Glutamatergic neuron (in vitro differentiated cells): ENCODE measurements around the gene ANKZF1. TPM values are rescaled to one million over a fixed set of nuclear protein-coding genes. Genes with fewer than 3 reads are reported as not detected.

Experiments used
- DNase-seq: peaks from one replicate; pipeline ENCODE4 v3.0.0; 2022
- H3K27ac Mint-ChIP-seq: one replicate; pipeline ENCODE4 v1.8.0; 2020; ENCODE audit warnings: mild to moderate bottlenecking, mixed read lengths, inconsistent platforms; ENCODE audit not compliant: unreplicated experiment
- H3K27me3 Mint-ChIP-seq: one replicate; pipeline ENCODE4 v1.8.0; 2020; ENCODE audit warnings: mild to moderate bottlenecking, moderate library complexity, mixed read lengths, inconsistent platforms; ENCODE audit not compliant: unreplicated experiment
- H3K36me3 Mint-ChIP-seq: one replicate; pipeline ENCODE4 v1.8.0; 2020; ENCODE audit warnings: mild to moderate bottlenecking, mixed read lengths, inconsistent platforms; ENCODE audit not compliant: unreplicated experiment
- H3K4me1 Mint-ChIP-seq: one replicate; pipeline ENCODE4 v1.8.0; 2020; ENCODE audit warnings: mild to moderate bottlenecking, low read depth, mixed read lengths, inconsistent platforms; ENCODE audit not compliant: unreplicated experiment
- H3K4me3 Mint-ChIP-seq: one replicate; pipeline ENCODE4 v1.8.0; 2020; ENCODE audit warnings: mild to moderate bottlenecking, mixed read lengths, inconsistent platforms; ENCODE audit not compliant: unreplicated experiment
- H3K9me3 Mint-ChIP-seq: one replicate; pipeline ENCODE4 v1.8.0; 2020; ENCODE audit warnings: mild to moderate bottlenecking, moderate library complexity, mixed read lengths, inconsistent platforms; ENCODE audit not compliant: unreplicated experiment
- CTCF ChIP-seq: fragments of 200-600 bp; sonication (generic); IDR thresholded peaks from one replicate; pipeline ENCODE4 v1.5.0; 2021; ENCODE audit not compliant: partially characterized antibody, unreplicated experiment
- total RNA-seq: library from RNA; stranded (reverse); fragmentation: NEBNext Ultra II Directional; extraction: Animal tissue kit (Norgen Biotek cat#: 25700); gene quantifications from one replicate; pipeline ENCODE4 v1.2.1, GENCODE V29; 2021; ENCODE audit not compliant: unreplicated experiment

Gene ANKZF1
- total RNA-seq, 1 donor from 2014 or later: 95.8 TPM

- peaks cover 34% of the 10 kb centered on the region for H3K4me1 Mint-ChIP-seq
- H3K36me3 Mint-ChIP-seq: no peaks in the 10 kb centered on the region
- peak overlapping the region; percentile 19 for H3K27ac Mint-ChIP-seq
- no peak for DNase-seq
- peak overlapping the region; percentile 53 for H3K4me3 Mint-ChIP-seq
- no peak for TF ChIP-seq CTCF
- H3K27me3 Mint-ChIP-seq: peaks cover 3% of the 10 kb centered on the region
- peaks cover 11% of the 10 kb centered on the region for H3K9me3 Mint-ChIP-seq
Observed at GRCh38 chr2:219282943-219283581, 53.5 kb downstream of the ANKZF1 start.

GRCh38 chr2:219284501-219285372, 55.1 kb downstream of the ANKZF1 start:
- TF ChIP-seq CTCF: no peak
- DNase-seq: no peak
- Mint-ChIP-seq H3K27ac (peak overlapping the region; percentile 41), H3K9me3 (peaks cover 5% of the 10 kb centered on the region), H3K27me3 (peaks cover 3% of the 10 kb centered on the region), H3K36me3 (no peaks in the 10 kb centered on the region), H3K4me3 (no peak overlapping the region), H3K4me1 (peaks cover 26% of the 10 kb centered on the region)

GRCh38 chr2:219285373-219285735, 55.7 kb downstream of the ANKZF1 start:
- H3K27ac Mint-ChIP-seq: peak overlapping the region; percentile 41
- DNase-seq: no peak
- peaks cover 3% of the 10 kb centered on the region for H3K9me3 Mint-ChIP-seq
- no peak for TF ChIP-seq CTCF
- peaks cover 1% of the 10 kb centered on the region for H3K27me3 Mint-ChIP-seq
- H3K36me3 Mint-ChIP-seq: no peaks in the 10 kb centered on the region
- peaks cover 24% of the 10 kb centered on the region for H3K4me1 Mint-ChIP-seq
- H3K4me3 Mint-ChIP-seq: peak overlapping the region; percentile 55

GRCh38 chr2:219285894-219286425, 56.4 kb downstream of the ANKZF1 start:
- Mint-ChIP-seq H3K27ac (no peak overlapping the region), H3K4me1 (peaks cover 19% of the 10 kb centered on the region), H3K36me3 (no peaks in the 10 kb centered on the region), H3K27me3 (no peaks in the 10 kb centered on the region), H3K4me3 (peak overlapping the region; percentile 18), H3K9me3 (peaks cover 2% of the 10 kb centered on the region)
- peak; percentile 73 for DNase-seq
- TF ChIP-seq CTCF: no peak

Other genes starting within 250 kb of the ANKZF1 start
- gene FEV, start 244.6 kb upstream of the ANKZF1 start, total RNA-seq: not detected
- 0.49 TPM for gene CRYBA2, start 236.4 kb upstream of the ANKZF1 start, total RNA-seq
- 1.1 TPM for gene CFAP65, start 188.3 kb upstream of the ANKZF1 start, total RNA-seq
- gene IHH, start 168.9 kb upstream of the ANKZF1 start, total RNA-seq: not detected
- gene NHEJ1, start 69.0 kb upstream of the ANKZF1 start, total RNA-seq: 24.8 TPM
- gene SLC23A3, start 59.8 kb upstream of the ANKZF1 start, total RNA-seq: 1.1 TPM
- 61.5 TPM for gene CNPPD1, start 52.9 kb upstream of the ANKZF1 start, total RNA-seq
- 167 TPM for gene RETREG2, start 51.5 kb upstream of the ANKZF1 start, total RNA-seq
- 49.5 TPM for gene ZFAND2B, start 23.0 kb upstream of the ANKZF1 start, total RNA-seq
- gene ABCB6, start 10.8 kb upstream of the ANKZF1 start, total RNA-seq: 49.4 TPM
- gene ATG9A, start 170 bp upstream of the ANKZF1 start, total RNA-seq: 80.4 TPM
- 6.2 TPM for gene GLB1L, start 15.6 kb downstream of the ANKZF1 start, total RNA-seq
- 32.2 TPM for gene STK16, start 15.7 kb downstream of the ANKZF1 start, total RNA-seq
- not detected for gene TUBA4B, start 23.4 kb downstream of the ANKZF1 start, total RNA-seq
- gene TUBA4A, start 24.1 kb downstream of the ANKZF1 start, total RNA-seq: 27.5 TPM
- 124 TPM for gene DNAJB2, start 49.6 kb downstream of the ANKZF1 start, total RNA-seq
- gene PTPRN, start 79.6 kb downstream of the ANKZF1 start, total RNA-seq: 104 TPM
- not detected for gene RESP18, start 102.9 kb downstream of the ANKZF1 start, total RNA-seq
- 19.8 TPM for gene DNPEP, start 158.1 kb downstream of the ANKZF1 start, total RNA-seq
- 1.3 TPM for gene DES, start 188.6 kb downstream of the ANKZF1 start, total RNA-seq
- gene SPEG, start 205.0 kb downstream of the ANKZF1 start, total RNA-seq: 92.9 TPM